Stomach (tissue), 9 donors: ENCODE data around the gene NUP153. TPM values are rescaled to one million over a fixed set of nuclear protein-coding genes. Genes with fewer than 3 reads are reported as not detected.

Experiments used
- DNase-seq, 2 donors: peaks; one replicate each; pipeline versions ENCODE4 v3.0.0 to v3.0.0-alpha.2; 2013 to 2019
- H3K27ac ChIP-seq, 5 donors: fragments of 200-600 bp in 4 of 5; sonication (generic) in 4 of 5; one replicate each; pipeline ENCODE4 v1.5.1; 2013 to 2019; ENCODE audit warnings: mild to moderate bottlenecking in 1 of 5, moderate library complexity in 1 of 5
- H3K27me3 ChIP-seq, 3 donors: fragments of 200-600 bp; sonication (generic); one replicate each; pipeline ENCODE4 v1.5.1; 2017 to 2019; ENCODE audit warnings: mixed run types in 1 of 3
- H3K36me3 ChIP-seq, 4 donors: fragments of 200-600 bp; sonication (generic); 1 replicate in 3 of 4; 2 replicates in 1 of 4; pipeline ENCODE4 v1.5.1; 2016 to 2019
- H3K4me1 ChIP-seq, 4 donors: fragments of 200-600 bp; sonication (generic); one replicate each; pipeline ENCODE4 v1.5.1; 2016 to 2019
- H3K4me3 ChIP-seq, 4 donors: fragments of 200-600 bp; sonication (generic) in 3 of 4; one replicate each; pipeline ENCODE4 v1.5.1; 2016 to 2019; ENCODE audit warnings: mild to moderate bottlenecking in 1 of 4
- H3K9me3 ChIP-seq, 4 donors: fragments of 200-600 bp; sonication (generic); one replicate each; pipeline ENCODE4 v1.5.1; 2016 to 2019
- EP300 ChIP-seq: sonication (generic); formaldehyde crosslinking; IDR thresholded peaks from one replicate; pipeline ENCODE4 v1.6.1; 2017; ENCODE audit warnings: antibody characterized with exemption
- POLR2A ChIP-seq, 4 donors: fragments of 450-650 bp; IDR thresholded peaks; one replicate each; pipeline ENCODE4 v1.6.1; 2016; ENCODE audit warnings: antibody characterized with exemption in 4 of 4, control low read depth in 2 of 4, mild to moderate bottlenecking in 1 of 4, moderate library complexity in 1 of 4
- POLR2AphosphoS5 ChIP-seq, 3 donors: sonication (generic); formaldehyde crosslinking; IDR thresholded peaks; one replicate each; pipeline ENCODE4 v1.6.1; 2016; ENCODE audit warnings: antibody characterized with exemption in 3 of 3
- WGBS, 5 donors: extraction: QIAGEN DNeasy Blood & Tissue Kit in 3 of 5; methylation state at CpG; one replicate each; pipeline versions ENCODE4 v1.1.5 to v1.1.7; 2013 to 2018; 5-methylcytosine and 5-hydroxymethylcytosine counted together
- intact Hi-C: fragments of 100-400 bp; cut with DNase I; formaldehyde crosslinking; loops from one replicate; pipeline ENCODE4 v1.15.1; 2023; ENCODE audit warnings: low total_unique reads
- polyA plus RNA-seq, 3 donors: library from polyadenylated mRNA; stranded (reverse); fragments of 200-250 nt; gene quantifications; one replicate each; pipeline ENCODE4 v1.2.3, GENCODE V29; 2013
- total RNA-seq, 5 donors: library from RNA; depleted of rRNA; stranded (reverse); fragments of >200 nt; gene quantifications; one replicate each; pipeline versions ENCODE4 v1.1.0 to v1.2.3, GENCODE V29; 2014 to 2016
- TF ChIP-seq, protein P1 (sequence below), 7 experiments: fragments of 450-650 bp in 4 of 7; fragments of 200-600 bp in 3 of 7; sonication (generic) in 3 of 7; IDR thresholded peaks; one replicate each; pipeline ENCODE4 v1.5.1; 2016 to 2019; ENCODE audit warnings: antibody characterized with exemption in 7 of 7, control low read depth in 2 of 7, mild to moderate bottlenecking in 1 of 7
- donor health status: healthy with polysubstance abuse.
- donor health status: Bipolar disorder and iron deficiency.
- donor health status: healthy.

NUP153 gene
- total and polyA plus RNA-seq, 8 donors, result 5.2 to 50.5 (median 18.2) TPM

DNA sequence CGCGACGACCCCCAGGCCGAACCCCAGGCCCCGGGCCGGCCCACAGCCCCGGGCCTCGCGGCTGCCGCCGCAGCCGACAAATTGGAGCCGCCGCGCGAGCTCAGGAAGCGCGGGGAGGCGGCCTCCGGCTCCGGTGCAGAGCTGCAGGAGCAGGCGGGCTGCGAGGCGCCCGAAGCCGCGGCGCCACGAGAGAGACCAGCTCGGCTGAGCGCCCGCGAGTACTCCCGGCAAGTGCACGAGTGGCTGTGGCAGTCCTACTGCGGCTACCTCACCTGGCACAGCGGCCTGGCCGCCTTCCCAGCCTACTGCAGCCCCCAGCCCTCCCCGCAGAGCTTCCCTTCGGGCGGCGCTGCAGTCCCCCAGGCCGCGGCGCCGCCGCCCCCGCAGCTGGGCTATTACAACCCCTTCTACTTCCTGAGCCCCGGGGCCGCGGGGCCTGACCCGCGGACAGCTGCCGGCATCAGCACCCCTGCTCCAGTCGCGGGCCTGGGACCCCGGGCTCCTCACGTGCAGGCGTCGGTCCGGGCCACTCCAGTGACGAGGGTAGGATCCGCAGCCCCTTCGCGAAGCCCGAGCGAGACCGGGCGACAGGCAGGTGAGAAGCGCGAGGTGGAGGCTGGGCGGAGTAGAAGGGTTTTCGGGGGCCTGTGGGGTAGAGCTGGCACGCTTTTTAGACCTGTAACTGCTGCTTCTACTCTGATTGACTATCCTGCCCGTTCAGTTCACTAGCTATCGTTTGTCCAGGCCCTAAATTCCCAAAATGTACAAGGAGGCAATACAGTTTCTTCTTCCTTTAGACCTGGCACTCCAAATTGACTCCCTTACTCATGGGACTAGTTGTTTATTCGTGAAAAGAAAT lies 106.0 kb downstream of the NUP153 start:
- no peaks in the 10 kb centered on the region for H3K9me3 ChIP-seq
- TF ChIP-seq EP300 (no peak), POLR2AphosphoS5 (IDR thresholded peaks at IDR 0.05) (no peak), POLR2A (IDR thresholded peaks at IDR 0.05) (no peak)
- TF ChIP-seq, protein P1, sequence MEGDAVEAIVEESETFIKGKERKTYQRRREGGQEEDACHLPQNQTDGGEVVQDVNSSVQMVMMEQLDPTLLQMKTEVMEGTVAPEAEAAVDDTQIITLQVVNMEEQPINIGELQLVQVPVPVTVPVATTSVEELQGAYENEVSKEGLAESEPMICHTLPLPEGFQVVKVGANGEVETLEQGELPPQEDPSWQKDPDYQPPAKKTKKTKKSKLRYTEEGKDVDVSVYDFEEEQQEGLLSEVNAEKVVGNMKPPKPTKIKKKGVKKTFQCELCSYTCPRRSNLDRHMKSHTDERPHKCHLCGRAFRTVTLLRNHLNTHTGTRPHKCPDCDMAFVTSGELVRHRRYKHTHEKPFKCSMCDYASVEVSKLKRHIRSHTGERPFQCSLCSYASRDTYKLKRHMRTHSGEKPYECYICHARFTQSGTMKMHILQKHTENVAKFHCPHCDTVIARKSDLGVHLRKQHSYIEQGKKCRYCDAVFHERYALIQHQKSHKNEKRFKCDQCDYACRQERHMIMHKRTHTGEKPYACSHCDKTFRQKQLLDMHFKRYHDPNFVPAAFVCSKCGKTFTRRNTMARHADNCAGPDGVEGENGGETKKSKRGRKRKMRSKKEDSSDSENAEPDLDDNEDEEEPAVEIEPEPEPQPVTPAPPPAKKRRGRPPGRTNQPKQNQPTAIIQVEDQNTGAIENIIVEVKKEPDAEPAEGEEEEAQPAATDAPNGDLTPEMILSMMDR (IDR thresholded peaks at IDR 0.05), result no peak
- no peaks in the 10 kb centered on the region for H3K27me3 ChIP-seq
- intact Hi-C loops, result no loop called here
- peak overlapping the region; percentile 79 to 97 (median 89) for H3K4me3 ChIP-seq
- peaks cover 0 to 33% (median 25%) of the 10 kb centered on the region in 4 donors for H3K36me3 ChIP-seq
- peak; percentile 47 to 81 for DNase-seq
- WGBS, 5 donors, result 0 to 8% (median 1%) methylated on average over 32 to 77 of the region's 77 CpGs
- peak overlapping the region; percentile 93 to 100 (median 97) for H3K27ac ChIP-seq
- peaks cover 12 to 44% (median 33%) of the 10 kb centered on the region in 4 donors for H3K4me1 ChIP-seq

- peak; percentile 96 to 98 for DNase-seq
- peak within 1 kb of the TSS; percentile 93 to 100 (median 97) for H3K27ac ChIP-seq
- H3K4me1 ChIP-seq, result peaks cover 12 to 44% (median 33%) of the 10 kb centered on the region in 4 donors
- 6 to 10% (median 7%) methylated on average over 16 to 42 of the region's 42 CpGs for WGBS, 5 donors
- no peaks in the 10 kb centered on the region for H3K27me3 ChIP-seq
- TF ChIP-seq, protein P1 (IDR thresholded peaks at IDR 0.05), result peak in 5 of 7 experiments; percentile 41 to 65 (median 58)
- TF ChIP-seq POLR2AphosphoS5 (IDR thresholded peaks at IDR 0.05), result peak; percentile 72 to 91 (median 83)
- no peak for TF ChIP-seq EP300
- peak in 1 of 4 donors; percentile 24 for TF ChIP-seq POLR2A (IDR thresholded peaks at IDR 0.05)
- peaks cover 0 to 26% (median 19%) of the 10 kb centered on the region in 4 donors for H3K36me3 ChIP-seq
- intact Hi-C loops, result no loop called here
- no peaks in the 10 kb centered on the region for H3K9me3 ChIP-seq
- H3K4me3 ChIP-seq, result peak within 1 kb of the TSS; percentile 79 to 97 (median 89)
These were observed 106.7 kb downstream of the NUP153 start, which contains the start of gene FAM8A1 for GRCh38 chr6:17599877-17600526. TSS of gene FAM8A1 (plus strand) at chr6:17600302. CDS start at chr6:17600410, 108 bp downstream.

DNA sequence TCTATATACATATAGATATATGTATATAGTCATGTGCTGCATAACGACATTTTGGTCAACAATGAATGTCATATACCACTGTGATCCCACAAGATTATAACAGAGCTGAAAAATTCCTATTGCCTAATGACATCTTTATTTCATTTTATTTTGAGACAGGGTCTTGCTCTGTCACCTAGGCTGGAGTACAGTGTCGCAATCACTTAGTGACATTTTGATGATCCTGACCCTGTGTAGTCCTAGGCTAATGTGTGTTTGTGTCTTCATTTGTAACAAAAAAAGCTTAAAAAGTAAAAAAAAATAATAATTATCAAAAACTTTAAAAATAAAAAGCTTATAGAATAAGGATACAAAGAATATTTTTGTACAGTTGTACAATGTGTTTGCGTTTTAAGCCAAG lies 110.6 kb downstream of the NUP153 start:
- 91 to 95% (median 91%) methylated on average over 3 of the region's 3 CpGs for WGBS, 5 donors
- no peak overlapping the region for H3K27ac ChIP-seq
- no peaks in the 10 kb centered on the region for H3K9me3 ChIP-seq
- DNase-seq, result no peak
- H3K4me3 ChIP-seq, result no peak overlapping the region
- no peaks in the 10 kb centered on the region for H3K36me3 ChIP-seq
- TF ChIP-seq EP300 (no peak), POLR2A (IDR thresholded peaks at IDR 0.05) (no peak), POLR2AphosphoS5 (IDR thresholded peaks at IDR 0.05) (no peak)
- TF ChIP-seq, protein P1 (IDR thresholded peaks at IDR 0.05), result no peak
- no peaks in the 10 kb centered on the region for H3K27me3 ChIP-seq
- intact Hi-C loops, result no loop called here
- peaks cover 0 to 9% (median 6%) of the 10 kb centered on the region in 4 donors for H3K4me1 ChIP-seq

DNA sequence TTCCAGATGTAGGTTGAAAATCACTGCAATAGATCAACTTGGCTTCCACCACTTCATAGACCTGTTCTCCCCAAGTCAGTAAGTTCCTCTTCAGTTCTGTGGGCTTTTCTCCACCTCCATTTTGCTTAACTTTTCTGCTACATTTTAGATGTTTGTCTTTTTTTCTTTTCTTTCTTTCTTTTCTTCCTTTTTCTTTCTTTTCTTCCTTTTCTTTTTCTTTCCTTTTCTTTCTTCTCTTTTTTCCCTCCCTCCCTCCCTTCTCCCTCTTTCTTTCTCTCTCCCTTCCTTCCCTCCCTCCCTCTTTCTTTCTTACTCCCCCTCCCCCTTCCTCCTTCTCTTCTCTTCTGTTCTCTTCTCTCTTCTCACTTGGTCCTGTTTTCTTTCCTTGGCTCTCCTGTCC lies 113.5 kb downstream of the NUP153 start:
- Histone ChIP-seq H3K27ac (no peak overlapping the region), H3K36me3 (no peaks in the 10 kb centered on the region), H3K9me3 (no peaks in the 10 kb centered on the region), H3K4me3 (no peak overlapping the region), H3K27me3 (no peaks in the 10 kb centered on the region), H3K4me1 (no peaks in the 10 kb centered on the region)
- DNase-seq, result no peak
- intact Hi-C loops, result no loop called here
- TF ChIP-seq, protein P1 (IDR thresholded peaks at IDR 0.05), result no peak
- no peak for TF ChIP-seq POLR2AphosphoS5 (IDR thresholded peaks at IDR 0.05)
- no peak for TF ChIP-seq EP300
- no peak for TF ChIP-seq POLR2A (IDR thresholded peaks at IDR 0.05)
